GM21825 (cell line): ENCODE measurements around the gene DACT2.

Experiments
- ATAC-seq: cut with Tn5 transposase; IDR thresholded peaks from one replicate; pipeline ENCODE4 v1.9.1; 2021; ENCODE audit warnings: mild to moderate bottlenecking, moderate library complexity; ENCODE audit not compliant: unreplicated experiment

Gene DACT2

GRCh38 chr6:168349718-168350210 lies 30.2 kb upstream of the DACT2 start:
- ATAC-seq: no peak

DNA sequence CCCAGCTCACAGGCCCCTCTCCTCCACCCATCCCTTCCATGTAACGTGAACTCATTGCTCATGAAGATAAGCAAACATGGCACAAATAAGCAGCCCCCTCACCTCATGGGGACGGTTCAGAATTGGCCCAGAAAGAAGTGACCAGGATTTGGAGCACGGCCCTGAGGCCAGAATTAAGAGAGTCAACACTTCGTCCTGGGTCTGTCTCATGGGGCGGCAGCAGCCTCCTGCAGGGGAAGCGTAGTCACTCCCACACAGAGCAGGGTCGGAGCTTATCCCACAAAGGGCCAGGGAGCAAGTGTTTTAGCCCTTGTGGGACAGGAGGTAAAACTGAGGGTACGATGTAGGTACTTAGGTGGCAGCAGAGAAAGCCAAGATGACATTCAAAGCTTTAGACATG lies 28.6 kb upstream of the DACT2 start:
- no peak for ATAC-seq

- ATAC-seq: no peak
These were observed 28.0 kb upstream of the DACT2 start for GRCh38 chr6:168347615-168348014.

DNA sequence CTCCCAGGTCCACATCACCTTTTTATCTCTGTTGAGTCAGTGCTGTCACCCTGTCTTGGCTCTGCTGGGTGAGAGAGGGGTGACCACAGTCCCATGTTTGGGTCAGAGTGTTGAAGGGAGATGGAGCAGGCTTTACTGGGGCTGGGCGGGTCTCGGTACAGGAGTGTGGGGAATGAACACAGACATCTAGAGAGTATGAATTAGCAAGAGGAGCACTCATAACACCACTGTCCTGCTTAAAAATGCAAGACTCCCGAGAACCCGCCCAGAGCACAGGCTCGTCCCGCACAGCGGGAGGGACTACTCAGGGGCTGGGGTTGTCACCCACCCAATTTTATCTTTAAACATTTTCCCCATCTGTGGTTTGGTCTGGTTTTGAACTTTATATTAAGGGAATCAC lies 27.5 kb upstream of the DACT2 start:
- no peak for ATAC-seq

- ATAC-seq: no peak
These were observed 26.5 kb upstream of the DACT2 start for GRCh38 chr6:168345896-168346754.

GRCh38 chr6:168345266-168345665 lies 25.7 kb upstream of the DACT2 start:
- no peak for ATAC-seq

DNA sequence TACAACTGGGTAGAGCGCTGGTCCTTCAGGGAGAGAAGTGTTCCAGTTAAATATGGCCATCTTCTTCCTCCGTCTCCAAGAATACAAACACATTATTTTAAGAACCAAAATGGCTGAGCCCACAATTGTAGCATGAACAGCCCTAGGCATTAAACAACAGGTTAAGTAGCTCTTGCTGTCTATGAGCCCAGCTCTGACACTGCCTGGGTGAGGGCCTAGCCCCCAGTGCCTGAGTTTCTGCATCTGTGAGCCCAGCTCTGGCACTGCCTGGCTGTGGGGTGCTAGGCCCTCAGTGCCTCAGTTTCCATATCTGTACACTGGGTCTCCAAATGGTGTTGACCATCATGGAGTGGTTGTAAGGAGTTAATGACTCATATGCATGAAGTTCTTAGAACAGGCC lies 24.8 kb upstream of the DACT2 start:
- no peak for ATAC-seq

- ATAC-seq: no peak
These were observed 23.9 kb upstream of the DACT2 start for GRCh38 chr6:168343239-168344150.

DNA sequence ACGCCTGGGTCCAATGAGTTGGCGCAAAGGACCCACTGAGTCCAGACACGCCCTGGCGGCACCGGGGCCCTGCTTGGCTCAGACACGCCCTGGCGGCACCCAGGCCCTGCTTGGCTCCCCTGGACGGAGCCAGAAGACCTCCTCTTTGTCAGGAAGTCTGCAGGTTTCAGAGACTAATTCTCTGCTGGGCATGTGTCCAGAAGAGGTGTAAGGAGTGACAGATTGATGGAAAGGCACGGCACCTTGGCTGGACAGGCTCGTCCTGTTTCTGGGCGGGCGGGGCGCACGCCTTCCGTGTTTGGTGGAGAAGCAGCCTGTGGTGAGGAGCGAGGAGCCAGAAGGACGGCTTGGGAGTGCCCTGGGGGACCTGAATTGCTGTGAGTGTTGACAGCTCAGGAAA lies 23.1 kb upstream of the DACT2 start:
- ATAC-seq: no peak

DNA sequence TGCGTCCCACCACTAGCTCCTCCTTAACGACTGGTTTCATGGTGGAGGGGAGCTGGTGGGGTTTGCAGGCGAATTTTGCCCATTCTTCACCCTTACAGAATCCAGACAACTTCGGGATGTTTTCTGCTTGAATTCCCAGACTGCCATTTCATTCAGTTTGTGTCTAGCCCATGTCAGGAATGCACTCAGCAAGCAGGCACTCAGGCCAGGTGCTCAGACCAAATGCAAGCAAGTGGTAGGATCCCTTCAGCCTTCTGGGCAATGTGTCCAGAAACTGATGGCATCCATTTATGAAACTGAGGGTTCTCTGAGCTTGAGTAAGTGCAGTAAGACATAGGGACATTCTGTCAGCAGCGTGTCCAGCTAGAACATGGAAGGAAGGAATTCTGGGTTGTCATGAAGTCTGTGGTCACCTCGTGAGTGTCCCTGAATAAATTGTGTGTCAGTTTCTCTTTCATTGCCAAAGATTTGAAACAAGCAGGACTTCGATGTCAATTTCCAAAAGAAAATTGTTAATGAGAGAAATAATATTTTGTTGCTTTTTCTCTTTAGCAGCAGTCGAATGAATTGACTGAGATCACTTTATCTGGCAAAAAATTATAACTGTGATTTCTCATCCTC lies 21.8 kb upstream of the DACT2 start:
- no peak for ATAC-seq

- ATAC-seq: no peak
These were observed 21.2 kb upstream of the DACT2 start for GRCh38 chr6:168340819-168341218.

DNA sequence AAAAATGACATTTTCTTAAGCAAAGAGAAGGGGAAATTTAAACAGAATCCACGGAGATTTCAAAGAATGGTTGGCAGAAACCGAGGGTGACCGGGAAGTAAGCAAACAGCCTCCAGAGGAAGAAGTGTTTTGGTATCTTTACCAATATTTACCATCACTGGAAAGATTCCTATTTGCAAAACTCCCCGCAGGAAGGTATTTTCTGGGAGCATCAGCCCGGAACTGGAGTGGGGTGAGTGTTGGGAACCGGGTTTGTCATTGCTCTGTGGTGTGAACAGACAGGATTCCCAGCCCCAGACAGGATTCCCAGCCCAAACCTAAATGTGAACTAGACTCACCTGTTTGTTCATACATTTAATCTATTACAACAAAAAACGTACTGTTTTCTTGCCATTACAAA lies 19.2 kb upstream of the DACT2 start:
- ATAC-seq: no peak

- ATAC-seq: no peak
These were observed 17.4 kb upstream of the DACT2 start for GRCh38 chr6:168336967-168337366.

- no peak for ATAC-seq
These were observed 14.4 kb upstream of the DACT2 start for GRCh38 chr6:168333989-168334388.

GRCh38 chr6:168333491-168333890 lies 13.9 kb upstream of the DACT2 start:
- ATAC-seq: no peak

GRCh38 chr6:168333039-168333438 lies 13.5 kb upstream of the DACT2 start:
- ATAC-seq: no peak

GRCh38 chr6:168332020-168332419 lies 12.4 kb upstream of the DACT2 start:
- ATAC-seq: no peak

DNA sequence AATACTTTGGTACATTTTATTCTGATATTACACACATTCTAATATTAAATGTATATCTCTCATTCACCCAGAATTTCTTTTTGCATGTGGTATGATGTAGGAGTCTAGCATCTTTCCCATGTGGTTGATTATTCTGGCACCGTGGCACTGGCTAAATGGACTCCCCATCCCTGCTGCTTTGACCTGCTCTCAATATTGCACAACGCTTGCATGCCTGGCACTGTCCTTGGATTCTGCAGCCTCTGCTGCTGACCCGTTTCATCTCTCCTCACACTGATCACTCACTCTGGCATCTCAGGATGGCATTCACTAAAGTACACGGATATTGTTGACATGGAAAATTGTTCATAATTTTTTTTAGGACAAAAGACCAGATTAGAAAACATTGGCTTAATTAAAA lies 11.5 kb upstream of the DACT2 start:
- no peak for ATAC-seq

DNA sequence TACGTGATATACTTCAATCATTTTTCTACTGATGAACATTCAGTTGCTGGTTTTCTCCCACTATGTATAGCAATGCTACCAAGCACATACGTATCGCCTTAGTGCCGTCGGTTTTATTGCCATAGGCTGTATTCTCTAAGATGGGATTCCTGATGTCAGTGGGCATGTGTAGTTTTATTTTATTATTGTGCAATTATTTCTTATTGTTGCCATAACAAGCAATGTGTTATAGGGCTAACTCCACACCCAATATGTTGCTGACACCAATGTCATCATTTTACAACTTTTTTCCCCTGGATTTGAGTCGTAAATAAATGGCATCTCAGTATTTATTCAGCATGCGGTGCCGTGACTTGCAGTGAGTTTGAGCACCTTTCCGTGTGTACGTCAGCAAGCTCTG lies 10.8 kb upstream of the DACT2 start:
- ATAC-seq: no peak

- no peak for ATAC-seq
These were observed 8.5 kb upstream of the DACT2 start for GRCh38 chr6:168328086-168328485.
